ENCODE data around the gene TMEM168.

TMEM168 gene

GRCh38 chr7:112726076-112726475, 64.1 kb downstream of the TMEM168 start:
- Histone ChIP-seq H3K27me3 (replicated peaks; ENCODE audit: control insufficient read depth, insufficient read depth, low read length) (no peaks in the 10 kb centered on the region), H3K36me3 (ENCODE audit: control insufficient read depth, insufficient read depth, low read length) (no peaks in the 10 kb centered on the region), H3K4me3 (replicated peaks; ENCODE audit: low read depth, low read length) (no peak overlapping the region)
- TF ChIP-seq CTCF (IDR thresholded peaks at IDR 0.05; ENCODE audit: insufficient read depth, low read length, poor library complexity, severe bottlenecking): no peak
- DNase-seq (ENCODE audit: extremely low read depth, insufficient read length): no peak

GRCh38 chr7:112723416-112723815, 66.8 kb downstream of the TMEM168 start:
- no peak for TF ChIP-seq CTCF (IDR thresholded peaks at IDR 0.05; ENCODE audit: insufficient read depth, low read length, poor library complexity, severe bottlenecking)
- H3K27me3 ChIP-seq (replicated peaks; ENCODE audit: control insufficient read depth, insufficient read depth, low read length): no peaks in the 10 kb centered on the region
- H3K4me3 ChIP-seq (replicated peaks; ENCODE audit: low read depth, low read length): no peak overlapping the region
- no peak for DNase-seq (ENCODE audit: extremely low read depth, insufficient read length)
- H3K36me3 ChIP-seq (ENCODE audit: control insufficient read depth, insufficient read depth, low read length): no peaks in the 10 kb centered on the region

GRCh38 chr7:112721366-112721765, 68.8 kb downstream of the TMEM168 start:
- H3K4me3 ChIP-seq (replicated peaks; ENCODE audit: low read depth, low read length): no peak overlapping the region
- TF ChIP-seq CTCF (IDR thresholded peaks at IDR 0.05; ENCODE audit: insufficient read depth, low read length, poor library complexity, severe bottlenecking): no peak

GRCh38 chr7:112715525-112715924, 74.7 kb downstream of the TMEM168 start:
- no peak for DNase-seq (ENCODE audit: extremely low read depth, insufficient read length)

More at GRCh38 chr7:112721366-112721765, 68.8 kb downstream of the TMEM168 start:
- Histone ChIP-seq H3K36me3 (ENCODE audit: control insufficient read depth, insufficient read depth, low read length) (no peaks in the 10 kb centered on the region), H3K27me3 (replicated peaks; ENCODE audit: control insufficient read depth, insufficient read depth, low read length) (no peaks in the 10 kb centered on the region)
- no peak for DNase-seq (ENCODE audit: extremely low read depth, insufficient read length)

GRCh38 chr7:112714917-112715316, 75.3 kb downstream of the TMEM168 start:
- no peaks in the 10 kb centered on the region for H3K36me3 ChIP-seq (ENCODE audit: control insufficient read depth, insufficient read depth, low read length)
- TF ChIP-seq CTCF (IDR thresholded peaks at IDR 0.05; ENCODE audit: insufficient read depth, low read length, poor library complexity, severe bottlenecking): no peak
- no peak for DNase-seq (ENCODE audit: extremely low read depth, insufficient read length)
- H3K27me3 ChIP-seq (replicated peaks; ENCODE audit: control insufficient read depth, insufficient read depth, low read length): no peaks in the 10 kb centered on the region
- no peak overlapping the region for H3K4me3 ChIP-seq (replicated peaks; ENCODE audit: low read depth, low read length)

More at GRCh38 chr7:112715525-112715924, 74.7 kb downstream of the TMEM168 start:
- Histone ChIP-seq H3K27me3 (replicated peaks; ENCODE audit: control insufficient read depth, insufficient read depth, low read length) (no peaks in the 10 kb centered on the region), H3K36me3 (ENCODE audit: control insufficient read depth, insufficient read depth, low read length) (no peaks in the 10 kb centered on the region), H3K4me3 (replicated peaks; ENCODE audit: low read depth, low read length) (no peak overlapping the region)
- no peak for TF ChIP-seq CTCF (IDR thresholded peaks at IDR 0.05; ENCODE audit: insufficient read depth, low read length, poor library complexity, severe bottlenecking)

Measured in GM06990 (cell line).